Measurements from ENCODE around the gene NBPF26. TPM values are rescaled to one million over a fixed set of nuclear protein-coding genes. Genes with fewer than 3 reads are reported as not detected.
"Not testable (repeated sequence)": the region's sequence is repeated elsewhere in the genome, so short reads cannot be mapped to it uniquely, and the experiment has no call there.

NBPF26 gene
- 26.9 TPM for total RNA-seq
- long read RNA-seq, partial matches to known transcripts: 12 of 26 reads
- long read RNA-seq, other reads (novel, unspliced or antisense): 14 of 26 reads

DNA sequence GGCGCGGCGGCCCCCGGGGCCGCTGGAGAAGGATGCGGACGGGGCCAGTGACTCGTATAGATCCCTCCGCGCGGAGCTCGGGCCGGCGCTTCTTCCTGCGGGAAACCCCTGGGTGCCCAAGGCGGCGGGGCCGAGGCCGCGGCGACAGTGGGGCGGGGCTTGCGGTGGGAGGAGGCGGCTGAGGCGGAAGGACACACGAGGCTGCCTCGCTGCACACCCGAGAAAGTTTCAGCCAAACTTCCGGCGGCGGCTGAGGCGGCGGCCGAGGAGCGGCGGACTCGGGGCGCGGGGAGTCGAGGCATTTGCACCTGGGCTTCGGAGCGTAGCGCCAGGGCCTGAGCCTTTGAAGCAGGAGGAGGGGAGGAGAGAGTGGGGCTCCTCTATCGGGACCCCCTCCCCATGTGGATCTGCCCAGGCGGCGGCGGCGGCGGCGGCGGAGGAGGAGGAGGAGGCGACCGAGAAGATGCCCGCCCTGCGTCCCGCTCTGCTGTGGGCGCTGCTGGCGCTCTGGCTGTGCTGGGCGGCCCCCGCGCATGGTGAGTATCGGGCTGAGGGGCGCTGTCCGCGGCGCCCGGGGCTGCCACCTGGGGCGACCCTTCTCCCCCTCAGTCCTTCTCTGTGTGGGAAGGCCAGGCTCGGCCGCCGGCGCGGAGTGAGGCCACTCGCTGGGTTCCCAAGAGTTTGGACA, at the start of gene NBPF26:
NBPF26 (plus strand) TSS at position 231 of the 688 bp plus-strand sequence.
- DNase-seq (ENCODE audit: low spot score): peak; percentile 89

GRCh38 chr1:120680106-120680819, 43.5 kb upstream of the NBPF26 start:
- not testable (repeated sequence) for DNase-seq (ENCODE audit: low spot score)

DNA sequence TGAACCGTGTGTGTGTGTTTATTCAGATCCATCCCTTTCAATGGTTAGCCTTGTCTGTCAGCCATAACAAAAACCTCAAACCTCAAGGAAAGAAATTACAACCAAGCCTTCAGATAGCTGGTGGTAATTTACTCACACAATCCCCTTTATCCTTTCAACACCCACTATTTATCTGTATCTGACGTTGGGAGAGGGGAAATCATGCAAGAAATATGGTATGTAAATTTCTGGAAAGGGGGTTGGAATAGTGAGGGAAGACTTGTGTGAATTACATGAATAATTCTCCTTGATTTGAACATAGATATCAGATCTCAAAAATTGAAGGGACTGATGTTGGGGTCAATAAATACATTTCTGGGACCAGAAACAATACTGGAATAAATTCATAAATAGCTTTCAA, 42.8 kb upstream of the NBPF26 start:
- DNase-seq (ENCODE audit: low spot score): not testable (repeated sequence)

DNA sequence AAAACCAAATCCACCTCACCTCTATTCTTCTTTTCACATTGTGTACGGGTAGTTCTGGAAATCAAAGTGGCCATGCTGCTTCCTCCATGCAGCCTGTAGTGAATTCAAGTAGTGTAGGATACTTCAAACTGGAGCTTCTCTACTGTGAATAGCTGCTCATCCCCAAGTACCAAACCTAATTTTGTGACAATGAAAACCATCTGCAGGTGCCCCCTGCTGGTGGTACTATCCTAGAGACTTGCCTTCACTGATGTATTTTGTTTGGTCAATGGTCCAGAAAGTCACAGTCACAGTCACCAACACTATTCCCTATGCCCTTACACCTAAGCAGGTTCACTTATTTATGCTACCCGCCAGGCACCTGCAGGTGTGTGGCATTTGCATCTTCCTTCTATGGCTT, 39.3 kb upstream of the NBPF26 start:
- DNase-seq (ENCODE audit: low spot score): not testable (repeated sequence)

DNA sequence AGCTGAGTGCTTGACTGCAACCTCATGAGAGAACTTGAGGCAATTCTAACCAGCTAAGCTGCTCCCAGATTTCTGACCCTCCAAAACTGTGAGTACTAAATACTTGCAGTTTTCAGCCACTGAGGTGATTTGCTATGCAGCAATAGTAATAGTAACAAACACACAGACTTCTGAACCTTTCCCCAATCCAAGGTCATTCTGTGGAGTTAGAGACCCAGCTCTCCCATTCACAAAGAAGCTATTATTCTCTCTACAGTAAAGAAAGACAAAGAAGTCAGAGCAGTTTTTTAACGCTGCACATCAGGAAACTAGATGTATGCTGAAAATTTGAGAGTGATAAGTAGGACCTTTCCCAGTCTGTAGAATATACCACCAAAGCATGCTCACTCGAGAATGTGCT, 38.1 kb upstream of the NBPF26 start:
- DNase-seq (ENCODE audit: low spot score): not testable (repeated sequence)

- not testable (repeated sequence) for DNase-seq (ENCODE audit: low spot score)
These were observed 36.5 kb upstream of the NBPF26 start for GRCh38 chr1:120687250-120687649.

GRCh38 chr1:120700807-120701562, 22.8 kb upstream of the NBPF26 start:
- not testable (repeated sequence) for DNase-seq (ENCODE audit: low spot score)

GRCh38 chr1:120723358-120723714, 409 bp upstream of the NBPF26 start:
- DNase-seq (ENCODE audit: low spot score): not testable (repeated sequence)

DNA sequence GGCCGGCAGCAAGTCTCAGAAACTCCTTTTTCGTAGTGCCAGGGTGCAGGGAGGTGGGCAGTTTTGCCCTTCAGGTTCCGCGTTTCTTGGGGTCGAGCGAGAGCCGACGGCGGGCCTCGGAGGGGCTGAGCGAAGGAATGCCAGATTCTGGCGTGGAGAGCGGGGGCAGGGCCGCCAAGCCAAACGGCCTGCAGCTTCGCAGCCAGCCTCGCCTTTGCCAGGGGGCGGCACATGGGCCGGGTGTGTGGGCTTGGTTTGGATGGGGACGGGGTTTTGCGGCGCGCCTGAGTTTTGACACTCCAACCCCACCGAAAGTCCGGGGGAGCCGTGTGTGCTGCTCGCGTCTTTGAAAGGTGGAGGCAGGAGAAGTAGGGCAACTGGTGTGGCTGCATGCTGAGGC, 762 bp downstream of the NBPF26 start:
- peak; percentile 76 for DNase-seq (ENCODE audit: low spot score)

- DNase-seq (ENCODE audit: low spot score): not testable (repeated sequence)
These were observed 5.1 kb downstream of the NBPF26 start for GRCh38 chr1:120728811-120729210.

GRCh38 chr1:120769090-120769489, 45.3 kb downstream of the NBPF26 start:
- not testable (repeated sequence) for DNase-seq (ENCODE audit: low spot score)

DNA sequence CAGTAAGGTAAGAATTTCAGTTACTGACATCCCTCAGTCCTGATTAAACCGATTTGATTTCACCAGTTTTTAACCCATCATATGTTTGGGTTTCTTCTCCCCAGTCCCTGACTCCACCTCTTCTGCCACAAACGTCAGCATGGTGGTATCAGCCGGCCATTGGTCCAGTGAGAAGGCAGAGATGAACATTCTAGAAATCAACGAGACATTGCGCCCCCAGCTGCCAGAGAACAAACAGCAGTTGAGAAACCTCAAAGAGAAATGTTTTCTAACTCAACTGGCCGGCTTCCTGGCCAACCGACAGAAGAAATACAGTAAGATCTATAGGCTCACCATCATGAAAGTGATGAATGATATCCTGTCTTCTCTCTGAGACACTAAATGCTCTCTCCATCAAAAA, 81.7 kb downstream of the NBPF26 start:
- DNase-seq (ENCODE audit: low spot score): not testable (repeated sequence)

DNA sequence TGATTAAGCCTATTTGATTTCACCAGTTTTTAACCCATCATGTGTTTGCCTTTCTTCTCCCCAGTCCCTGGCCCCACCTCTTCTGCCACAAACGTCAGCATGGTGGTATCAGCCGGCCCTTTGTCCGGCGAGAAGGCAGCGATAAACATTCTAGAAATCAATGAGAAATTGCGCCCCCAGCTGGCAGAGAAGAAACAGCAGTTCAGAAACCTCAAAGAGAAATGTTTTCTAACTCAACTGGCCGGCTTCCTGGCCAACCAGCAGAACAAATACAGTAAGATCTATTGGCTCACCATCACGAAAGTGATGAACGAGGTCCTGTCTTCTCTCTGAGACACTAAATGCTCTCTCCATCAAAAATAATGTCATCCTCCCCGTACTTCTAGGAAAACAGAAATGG, 88.1 kb downstream of the NBPF26 start:
- DNase-seq (ENCODE audit: low spot score): not testable (repeated sequence)

GRCh38 chr1:120825051-120825450, 101.3 kb downstream of the NBPF26 start:
- DNase-seq (ENCODE audit: low spot score): not testable (repeated sequence)

GRCh38 chr1:120826623-120827022, 102.9 kb downstream of the NBPF26 start:
- not testable (repeated sequence) for DNase-seq (ENCODE audit: low spot score)

GRCh38 chr1:120844186-120844944, 120.6 kb downstream of the NBPF26 start:
- peak; percentile 88 for DNase-seq (ENCODE audit: low spot score)

GRCh38 chr1:120844945-120845330, 121.2 kb downstream of the NBPF26 start:
- DNase-seq (ENCODE audit: low spot score): not testable (repeated sequence)

- DNase-seq (ENCODE audit: low spot score): not testable (repeated sequence)
These were observed 125.9 kb downstream of the NBPF26 start for GRCh38 chr1:120849400-120850286.

GRCh38 chr1:120850287-120850536, 126.5 kb downstream of the NBPF26 start:
- DNase-seq (ENCODE audit: low spot score): not testable (repeated sequence)
